Tibial nerve (tissue), 3 donors: ENCODE measurements around the gene ST6GALNAC5.

Experiments
- CTCF ChIP-seq, 5 experiments: fragments of 200-600 bp in 3 of 5; fragments of 450-650 bp in 2 of 5; sonication (generic) in 3 of 5; IDR thresholded peaks; one replicate each; pipeline ENCODE4 v1.5.1; 2016 to 2019; ENCODE audit warnings: antibody characterized with exemption in 5 of 5, mild to moderate bottlenecking in 3 of 5, moderate library complexity in 2 of 5
- POLR2A ChIP-seq, 2 donors: fragments of 450-650 bp; IDR thresholded peaks; one replicate each; pipeline ENCODE4 v1.6.1; 2017; ENCODE audit warnings: antibody characterized with exemption in 2 of 2, mild to moderate bottlenecking in 2 of 2, moderate library complexity in 2 of 2

- TF ChIP-seq CTCF (IDR thresholded peaks at IDR 0.05): no peak
- TF ChIP-seq POLR2A (IDR thresholded peaks at IDR 0.05): no peak
Measured at GRCh38 chr1:76868916-76869315, 1.6 kb downstream of the ST6GALNAC5 start.
